H4 (cell line): ENCODE results near the gene SYNPO2. TPM values are rescaled to one million over a fixed set of nuclear protein-coding genes. Genes with fewer than 3 reads are reported as not detected.
"Not testable (repeated sequence)": the region's sequence is repeated elsewhere in the genome, so short reads cannot be mapped to it uniquely, and the experiment has no call there.

ENCODE experiments used
- DNase-seq: peaks from one replicate; pipeline ENCODE4 v3.0.0-alpha.2; 2015; ENCODE audit warnings: low spot score
- total RNA-seq: library from RNA; depleted of rRNA; stranded (reverse); fragments of >200 nt; shearing (Covaris generic); gene quantifications from 2 replicates; pipeline ENCODE4 v1.2.3, GENCODE V29; 2014

SYNPO2 gene
- total RNA-seq, 1 experiment from 2014 or later = 0.95 TPM

GRCh38 chr4:118972167-118972566, 83.5 kb downstream of the SYNPO2 start:
- DNase-seq = no peak

- no peak for DNase-seq
Measured at GRCh38 chr4:118973295-118973694, 84.6 kb downstream of the SYNPO2 start.

GRCh38 chr4:118974758-118975157, 86.1 kb downstream of the SYNPO2 start:
- no peak for DNase-seq

- no peak for DNase-seq
Measured at GRCh38 chr4:118975449-118976192, 87.0 kb downstream of the SYNPO2 start.

GRCh38 chr4:118976193-118976560, 87.5 kb downstream of the SYNPO2 start:
- not testable (repeated sequence) for DNase-seq

- not testable (repeated sequence) for DNase-seq
Measured at GRCh38 chr4:118977100-118977499, 88.4 kb downstream of the SYNPO2 start.

- DNase-seq = no peak
Measured at GRCh38 chr4:118979712-118980111, 91.1 kb downstream of the SYNPO2 start.

GRCh38 chr4:118981171-118981838, 92.7 kb downstream of the SYNPO2 start:
- no peak for DNase-seq

- DNase-seq = peak; percentile 64
Measured at GRCh38 chr4:118981839-118982381, 93.3 kb downstream of the SYNPO2 start.

GRCh38 chr4:118983293-118983692, 94.6 kb downstream of the SYNPO2 start:
- DNase-seq = no peak

GRCh38 chr4:118983831-118984230, 95.2 kb downstream of the SYNPO2 start:
- no peak for DNase-seq

GRCh38 chr4:118985170-118986000, 96.7 kb downstream of the SYNPO2 start:
- DNase-seq = no peak

- no peak for DNase-seq
Measured at GRCh38 chr4:118987959-118988634, 99.4 kb downstream of the SYNPO2 start.

- DNase-seq = no peak
Measured at GRCh38 chr4:118988635-118988972, 100.0 kb downstream of the SYNPO2 start.

- no peak for DNase-seq
Measured at GRCh38 chr4:118989098-118990080, 100.7 kb downstream of the SYNPO2 start.

GRCh38 chr4:118991686-118992085, 103.0 kb downstream of the SYNPO2 start:
- DNase-seq = no peak

GRCh38 chr4:118992149-118992548, 103.5 kb downstream of the SYNPO2 start:
- no peak for DNase-seq

GRCh38 chr4:118993333-118993732, 104.7 kb downstream of the SYNPO2 start:
- no peak for DNase-seq

GRCh38 chr4:118994030-118994429, 105.4 kb downstream of the SYNPO2 start:
- DNase-seq = no peak

- DNase-seq = no peak
Measured at GRCh38 chr4:118995693-118996391, 107.2 kb downstream of the SYNPO2 start.
